ENCODE results near the gene MAGI2. TPM values are rescaled to one million over a fixed set of nuclear protein-coding genes. Genes with fewer than 3 reads are reported as not detected.
A peak's percentile ranks its signal among the peaks of the same experiment; 100 is the strongest.

The MAGI2 gene
- total RNA-seq, 1 experiment from 2014 or later, result 0.25 TPM

DNA sequence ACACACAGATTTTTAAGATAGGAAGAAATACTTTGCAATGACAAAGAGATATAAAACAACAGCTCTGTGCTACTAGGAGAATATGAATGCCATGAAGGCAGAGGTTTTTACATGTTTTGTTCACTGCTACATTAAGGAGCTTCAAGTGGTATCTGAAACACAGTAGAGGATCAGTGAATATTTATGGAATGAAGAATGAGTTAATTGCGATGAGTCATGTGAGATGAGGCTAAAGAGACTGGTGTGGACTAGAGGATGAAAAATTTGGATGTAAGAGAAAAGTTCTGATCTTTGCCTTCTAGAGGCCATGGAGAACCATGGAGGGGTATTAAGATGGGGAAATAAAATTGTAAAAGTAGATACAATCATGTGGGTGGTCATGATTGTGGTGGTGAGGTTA lies 1220.7 kb downstream of the MAGI2 start:
- Mint-ChIP-seq H3K27me3 (ENCODE audit: insufficient read depth, unreplicated experiment) (peaks cover 6% of the 10 kb centered on the region), H3K27ac (ENCODE audit: unreplicated experiment) (no peak overlapping the region), H3K36me3 (ENCODE audit: insufficient read depth, unreplicated experiment) (no peaks in the 10 kb centered on the region), H3K4me1 (ENCODE audit: low read depth, unreplicated experiment) (no peaks in the 10 kb centered on the region), H3K9me3 (ENCODE audit: unreplicated experiment) (no peaks in the 10 kb centered on the region), H3K4me3 (ENCODE audit: unreplicated experiment) (no peak overlapping the region)
- H3K9me3 ChIP-seq, result no peaks in the 10 kb centered on the region; the same call in 1 of the 2 replicates
- no TSS peak for BruUV-seq (replicated peaks)
- TF ChIP-seq, protein P1, sequence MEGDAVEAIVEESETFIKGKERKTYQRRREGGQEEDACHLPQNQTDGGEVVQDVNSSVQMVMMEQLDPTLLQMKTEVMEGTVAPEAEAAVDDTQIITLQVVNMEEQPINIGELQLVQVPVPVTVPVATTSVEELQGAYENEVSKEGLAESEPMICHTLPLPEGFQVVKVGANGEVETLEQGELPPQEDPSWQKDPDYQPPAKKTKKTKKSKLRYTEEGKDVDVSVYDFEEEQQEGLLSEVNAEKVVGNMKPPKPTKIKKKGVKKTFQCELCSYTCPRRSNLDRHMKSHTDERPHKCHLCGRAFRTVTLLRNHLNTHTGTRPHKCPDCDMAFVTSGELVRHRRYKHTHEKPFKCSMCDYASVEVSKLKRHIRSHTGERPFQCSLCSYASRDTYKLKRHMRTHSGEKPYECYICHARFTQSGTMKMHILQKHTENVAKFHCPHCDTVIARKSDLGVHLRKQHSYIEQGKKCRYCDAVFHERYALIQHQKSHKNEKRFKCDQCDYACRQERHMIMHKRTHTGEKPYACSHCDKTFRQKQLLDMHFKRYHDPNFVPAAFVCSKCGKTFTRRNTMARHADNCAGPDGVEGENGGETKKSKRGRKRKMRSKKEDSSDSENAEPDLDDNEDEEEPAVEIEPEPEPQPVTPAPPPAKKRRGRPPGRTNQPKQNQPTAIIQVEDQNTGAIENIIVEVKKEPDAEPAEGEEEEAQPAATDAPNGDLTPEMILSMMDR (IDR thresholded peaks at IDR 0.05; ENCODE audit: insufficient read depth in 1 of 2, low read depth in 1 of 2, low read length in 1 of 2, severe bottlenecking in 1 of 2, unreplicated experiment in 1 of 2), result no peak
- H3K4me1 ChIP-seq, result no peaks in the 10 kb centered on the region
- no peak overlapping the region for H3K4me3 ChIP-seq (ENCODE audit: low read depth, low read length)
- intact Hi-C loops (cut with micrococcal nuclease; ENCODE audit: unreplicated experiment), result no loop called here
- no peak for DNase-seq
- H3K36me3 ChIP-seq (ENCODE audit: control insufficient read depth, insufficient read depth, low read length), result no peaks in the 10 kb centered on the region
- H3K27me3 ChIP-seq (replicated peaks; ENCODE audit: control insufficient read depth, insufficient read depth, low read length), result no peaks in the 10 kb centered on the region
- CTCF ChIA-PET, result no interaction called here
- POLR2A ChIA-PET, result no interaction called here

DNA sequence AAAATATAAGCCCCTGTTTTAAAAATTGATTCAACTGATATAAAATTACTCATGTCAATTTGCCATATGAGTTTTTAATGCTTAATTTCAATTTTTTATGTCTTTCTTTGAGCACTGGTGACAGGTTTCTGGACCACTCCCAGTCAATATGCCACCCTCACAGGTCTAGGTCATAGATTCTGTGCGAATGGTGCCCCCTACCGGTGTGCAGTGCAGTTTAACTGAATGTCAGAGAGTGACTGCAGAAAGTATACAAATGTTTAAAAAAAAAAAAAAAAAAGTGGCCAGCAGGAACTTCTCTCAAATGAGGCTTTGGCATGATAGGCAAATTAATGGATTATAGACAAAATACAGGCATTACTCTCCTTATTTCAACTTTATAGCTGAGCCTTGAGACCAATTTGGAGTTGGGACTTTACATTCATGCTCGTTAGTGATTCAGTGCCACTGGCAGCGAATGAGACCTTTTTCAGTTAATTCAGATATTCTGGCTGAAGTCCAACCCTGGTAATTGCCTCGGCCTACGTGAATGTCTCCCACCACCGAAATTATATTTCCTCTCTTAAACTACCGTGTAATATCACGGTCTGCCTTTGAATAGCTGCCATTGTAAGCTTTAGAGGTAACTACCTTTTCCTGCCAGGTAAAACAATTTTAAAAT lies 1227.3 kb downstream of the MAGI2 start:
- CTCF ChIA-PET, result no interaction called here
- TF ChIP-seq, protein P1 (IDR thresholded peaks at IDR 0.05; ENCODE audit: insufficient read depth in 1 of 2, low read depth in 1 of 2, low read length in 1 of 2, severe bottlenecking in 1 of 2, unreplicated experiment in 1 of 2), result peak; percentile 29 to 41
- no peaks in the 10 kb centered on the region for H3K9me3 ChIP-seq
- H3K27me3 Mint-ChIP-seq (ENCODE audit: insufficient read depth, unreplicated experiment), result peaks cover 10% of the 10 kb centered on the region
- no peak overlapping the region for H3K4me3 ChIP-seq (ENCODE audit: low read depth, low read length)
- intact Hi-C loops (cut with micrococcal nuclease; ENCODE audit: unreplicated experiment), result loop anchor here (1.0 to 2.0 kb wide), 3 partner anchors 91 to 286 kb away; no protein-coding TSS in a partner anchor
- H3K4me1 Mint-ChIP-seq (ENCODE audit: low read depth, unreplicated experiment), result no peaks in the 10 kb centered on the region
- BruUV-seq (replicated peaks), result no TSS peak
- peak in 1 of 2 experiments; percentile 58 for DNase-seq
- H3K36me3 ChIP-seq (ENCODE audit: control insufficient read depth, insufficient read depth, low read length), result no peaks in the 10 kb centered on the region
- H3K27me3 ChIP-seq (replicated peaks; ENCODE audit: control insufficient read depth, insufficient read depth, low read length), result no peaks in the 10 kb centered on the region
- H3K27ac Mint-ChIP-seq (ENCODE audit: unreplicated experiment), result no peak overlapping the region
- no peaks in the 10 kb centered on the region for H3K9me3 Mint-ChIP-seq (ENCODE audit: unreplicated experiment)
- H3K36me3 Mint-ChIP-seq (ENCODE audit: insufficient read depth, unreplicated experiment), result no peaks in the 10 kb centered on the region
- POLR2A ChIA-PET, result interaction anchor here (0.5 kb wide), 1 partner anchor 150 kb away, joined by 8 read pairs; no protein-coding TSS in a partner anchor
- no peak overlapping the region for H3K4me3 Mint-ChIP-seq (ENCODE audit: unreplicated experiment)
- H3K4me1 ChIP-seq, result no peaks in the 10 kb centered on the region

DNA sequence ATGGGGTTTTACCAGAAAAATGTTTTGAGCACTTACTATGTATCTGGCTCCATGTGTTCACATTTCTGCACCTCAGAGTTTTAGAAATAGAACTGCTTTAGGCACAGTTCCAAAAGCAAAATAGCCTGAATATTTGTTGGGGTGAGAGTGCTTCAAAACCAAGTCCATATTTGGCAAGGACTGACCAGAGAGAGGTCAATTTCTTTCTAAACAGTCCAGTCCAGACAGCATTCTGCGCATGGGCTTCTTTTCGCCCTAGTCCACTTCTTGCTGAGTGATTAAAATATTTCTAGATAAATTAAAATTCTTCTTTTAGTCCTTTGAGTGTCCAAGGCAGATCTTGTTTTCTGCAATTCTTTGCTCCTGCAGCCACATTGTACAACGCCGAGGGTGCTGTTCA lies 1227.9 kb downstream of the MAGI2 start:
- H3K36me3 ChIP-seq (ENCODE audit: control insufficient read depth, insufficient read depth, low read length), result no peaks in the 10 kb centered on the region
- no peaks in the 10 kb centered on the region for H3K27me3 ChIP-seq (replicated peaks; ENCODE audit: control insufficient read depth, insufficient read depth, low read length)
- ChIA-PET POLR2A (no interaction called here), CTCF (no interaction called here)
- BruUV-seq (replicated peaks), result no TSS peak
- Mint-ChIP-seq H3K9me3 (ENCODE audit: unreplicated experiment) (no peaks in the 10 kb centered on the region), H3K36me3 (ENCODE audit: insufficient read depth, unreplicated experiment) (no peaks in the 10 kb centered on the region), H3K27ac (ENCODE audit: unreplicated experiment) (no peak overlapping the region), H3K4me1 (ENCODE audit: low read depth, unreplicated experiment) (no peaks in the 10 kb centered on the region), H3K4me3 (ENCODE audit: unreplicated experiment) (no peak overlapping the region), H3K27me3 (ENCODE audit: insufficient read depth, unreplicated experiment) (peaks cover 13% of the 10 kb centered on the region)
- no peaks in the 10 kb centered on the region for H3K4me1 ChIP-seq
- no peak for DNase-seq
- H3K4me3 ChIP-seq (ENCODE audit: low read depth, low read length), result no peak overlapping the region
- intact Hi-C loops (cut with micrococcal nuclease; ENCODE audit: unreplicated experiment), result no loop called here
- H3K9me3 ChIP-seq, result no peaks in the 10 kb centered on the region
- TF ChIP-seq, protein P1 (IDR thresholded peaks at IDR 0.05; ENCODE audit: insufficient read depth in 1 of 2, low read depth in 1 of 2, low read length in 1 of 2, severe bottlenecking in 1 of 2, unreplicated experiment in 1 of 2), result no peak
